Naive thymus-derived CD8-positive, alpha-beta T cell (primary cell): Measurements from ENCODE around the gene KBTBD13. TPM values are rescaled to one million over a fixed set of nuclear protein-coding genes. Genes with fewer than 3 reads are reported as not detected.
"Not testable (repeated sequence)": the region's sequence is repeated elsewhere in the genome, so short reads cannot be mapped to it uniquely, and the experiment has no call there.

ENCODE experiments used
- ATAC-seq, 2 donors: fragments of 150-1000 bp; cut with Tn5 transposase in 1 of 2; sonication (Bioruptor Pico), chemical (Tn5 transposase) in 1 of 2; 1 replicate in 1 of 2; 2 replicates in 1 of 2; pipeline ENCODE4 v1.10.0; 2021; ENCODE audit warnings: mild to moderate bottlenecking in 2 of 2, moderate library complexity in 2 of 2
- POLR2A ChIA-PET: fragments of 350-600 bp; sonication (Branson Sonifier 250); formaldehyde crosslinking; loops from one replicate; lab custom pipeline; 2021; ENCODE audit warnings: antibody characterized with exemption; lab: Charles Lee
- DNase-seq, 10 donors: peaks; one replicate each; pipeline versions ENCODE4 v3.0.0 to v3.0.0-alpha.2; 2020 to 2022
- H3K27ac Mint-ChIP-seq, 10 donors: one replicate each; pipeline ENCODE4 v1.8.0; 2020 to 2022; ENCODE audit warnings: mild to moderate bottlenecking in 10 of 10, mixed read lengths in 10 of 10, moderate library complexity in 4 of 10, inconsistent platforms in 1 of 10
- H3K27me3 Mint-ChIP-seq, 5 donors: one replicate each; pipeline ENCODE4 v1.8.0; 2021 to 2022; ENCODE audit warnings: mixed read lengths in 5 of 5
- H3K36me3 Mint-ChIP-seq, 3 donors: one replicate each; pipeline ENCODE4 v1.8.0; 2020 to 2022; ENCODE audit warnings: mixed read lengths in 3 of 3, mild to moderate bottlenecking in 2 of 3, inconsistent platforms in 1 of 3
- H3K4me1 Mint-ChIP-seq, 4 donors: one replicate each; pipeline ENCODE4 v1.8.0; 2021 to 2022; ENCODE audit warnings: mixed read lengths in 4 of 4
- H3K4me3 Mint-ChIP-seq, 10 donors: one replicate each; pipeline ENCODE4 v1.8.0; 2020 to 2022; ENCODE audit warnings: mild to moderate bottlenecking in 10 of 10, mixed read lengths in 10 of 10, moderate library complexity in 6 of 10, inconsistent platforms in 1 of 10
- H3K9me3 Mint-ChIP-seq, 9 donors: one replicate each; pipeline ENCODE4 v1.8.0; 2020 to 2022; ENCODE audit warnings: mixed read lengths in 9 of 9, mild to moderate bottlenecking in 3 of 9, inconsistent platforms in 1 of 9, moderate library complexity in 1 of 9
- polyA plus RNA-seq, 3 donors: library from polyadenylated mRNA; unstranded; fragments of 300-500 nt; fragmentation: Illumina TruSeq; gene quantifications; one replicate each; pipeline ENCODE4 v1.2.3, GENCODE V29; 2021
- total RNA-seq, 8 experiments: library from RNA in 2 of 8; stranded (reverse) in 2 of 8; gene quantifications; one replicate each; pipeline ENCODE4 v1.2.3 and lab custom pipeline; 2021 to 2026

The KBTBD13 gene
- total and polyA plus RNA-seq, 5 experiments from 2014 or later = not detected

DNA sequence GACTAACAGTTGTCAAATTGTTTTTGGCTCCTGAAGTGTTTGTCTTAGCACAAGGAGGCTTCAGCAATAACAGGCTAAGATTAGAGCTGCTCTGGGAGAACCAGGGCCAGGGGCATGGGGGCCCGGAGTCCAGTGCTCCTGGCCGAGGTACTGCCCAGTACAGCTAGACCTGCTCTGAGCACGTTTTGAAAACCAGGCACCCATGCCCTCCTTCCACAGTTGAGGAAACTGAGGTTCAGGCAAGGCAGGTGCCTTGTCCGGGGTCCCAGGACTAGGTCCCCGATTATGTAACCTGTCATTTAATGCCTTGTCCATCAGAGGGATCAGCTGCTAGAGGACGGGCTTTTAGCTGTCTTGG is 19.2 kb downstream of the KBTBD13 start:
- DNase-seq (no peak), ATAC-seq (no peak)
- no peak overlapping the region for H3K4me3 Mint-ChIP-seq
- no peaks in the 10 kb centered on the region for H3K9me3 Mint-ChIP-seq
- H3K36me3 Mint-ChIP-seq = peaks cover 6 to 36% (median 10%) of the 10 kb centered on the region in 3 donors
- POLR2A ChIA-PET = no interaction called here
- H3K27me3 Mint-ChIP-seq = no peaks in the 10 kb centered on the region
- peaks cover 0 to 2% (median 0%) of the 10 kb centered on the region in 4 donors for H3K4me1 Mint-ChIP-seq
- no peak overlapping the region for H3K27ac Mint-ChIP-seq

DNA sequence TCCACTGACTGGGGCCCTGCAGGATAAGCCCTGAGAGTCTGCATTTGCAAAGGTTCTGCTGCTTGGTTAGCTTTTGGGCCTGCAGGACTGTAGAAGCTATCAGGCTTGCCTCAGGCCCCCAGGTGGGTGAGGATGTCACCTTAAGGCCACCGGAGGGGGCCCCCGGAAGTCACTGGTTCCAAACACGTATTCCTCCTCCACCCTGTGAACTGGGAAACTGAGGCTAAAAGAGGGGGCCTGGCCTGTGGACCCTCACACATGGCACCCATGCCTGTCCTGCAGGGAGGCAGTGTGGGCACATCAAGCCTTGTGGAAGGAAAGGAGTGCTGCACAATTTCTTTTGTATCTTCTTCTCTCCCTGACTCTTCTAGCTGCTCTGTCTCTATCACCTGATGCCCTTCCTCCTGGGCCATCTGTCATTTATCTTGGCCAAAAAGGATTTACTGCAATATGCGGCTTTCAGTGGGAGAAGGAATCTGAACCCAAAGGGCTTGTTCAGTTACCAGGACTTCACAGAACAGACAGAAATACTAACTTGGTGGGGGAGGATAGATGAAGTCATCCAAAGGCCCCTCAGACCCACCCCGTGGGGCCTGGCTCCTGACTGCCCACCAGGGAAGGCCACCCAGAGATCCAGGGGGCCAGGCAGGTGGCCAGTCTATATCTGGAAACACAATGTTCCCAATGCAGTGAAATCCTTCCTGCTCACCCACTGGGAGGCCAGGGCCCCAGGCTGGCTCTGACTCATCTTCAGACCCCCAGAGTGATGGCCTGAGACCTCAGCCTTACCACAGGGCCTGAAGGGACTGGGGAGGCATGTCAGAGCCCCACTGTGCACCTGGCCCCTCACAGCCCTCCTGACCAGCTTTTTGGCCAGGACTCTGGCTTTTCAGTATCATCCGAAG is 20.2 kb downstream of the KBTBD13 start:
- POLR2A ChIA-PET = no interaction called here
- no peak overlapping the region for H3K4me3 Mint-ChIP-seq
- no peaks in the 10 kb centered on the region for H3K9me3 Mint-ChIP-seq
- H3K36me3 Mint-ChIP-seq = peaks cover 10 to 44% (median 11%) of the 10 kb centered on the region in 3 donors
- DNase-seq (no peak), ATAC-seq (no peak)
- peaks cover 3 to 6% (median 5%) of the 10 kb centered on the region in 4 donors for H3K4me1 Mint-ChIP-seq
- H3K27ac Mint-ChIP-seq = peak overlapping the region in 2 of 10 donors; percentile 41 to 48
- H3K27me3 Mint-ChIP-seq = no peaks in the 10 kb centered on the region

DNA sequence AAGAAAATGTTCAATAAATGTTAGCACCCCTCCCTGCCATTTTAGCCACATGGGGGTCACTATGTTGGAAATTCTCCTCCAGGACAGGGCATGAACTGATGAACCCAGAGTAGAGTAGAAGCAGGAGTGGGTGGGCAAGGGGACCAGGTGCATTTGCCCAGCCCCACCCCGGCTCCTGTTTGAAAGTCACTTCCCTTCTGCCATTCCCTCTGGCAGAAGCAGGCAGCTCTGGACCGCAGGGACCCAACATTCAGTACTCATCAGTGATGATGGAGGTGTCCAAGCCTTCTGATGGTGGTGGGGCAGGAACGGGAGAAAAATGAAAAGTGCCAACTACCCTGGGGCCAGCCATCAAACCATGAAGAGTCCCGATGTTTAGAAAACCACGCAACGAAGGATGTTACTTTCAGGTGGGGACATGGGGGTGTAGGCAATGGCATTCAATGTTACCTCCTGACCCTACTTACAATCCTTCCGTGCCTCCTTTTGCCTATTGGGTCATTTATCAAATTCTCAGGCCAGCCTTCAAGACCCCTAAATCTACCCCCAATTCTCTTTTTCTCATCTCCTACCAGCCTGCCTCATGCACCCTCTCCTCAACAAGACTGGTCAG is 21.2 kb downstream of the KBTBD13 start:
- Mint-ChIP-seq H3K4me1 (peaks cover 4 to 7% (median 6%) of the 10 kb centered on the region in 4 donors), H3K27me3 (no peaks in the 10 kb centered on the region), H3K4me3 (no peak overlapping the region), H3K9me3 (no peaks in the 10 kb centered on the region), H3K27ac (peak overlapping the region in 2 of 10 donors; percentile 6 to 22), H3K36me3 (peaks cover 10 to 46% (median 11%) of the 10 kb centered on the region in 3 donors)
- DNase-seq (no peak), ATAC-seq (no peak)
- POLR2A ChIA-PET = no interaction called here

DNA sequence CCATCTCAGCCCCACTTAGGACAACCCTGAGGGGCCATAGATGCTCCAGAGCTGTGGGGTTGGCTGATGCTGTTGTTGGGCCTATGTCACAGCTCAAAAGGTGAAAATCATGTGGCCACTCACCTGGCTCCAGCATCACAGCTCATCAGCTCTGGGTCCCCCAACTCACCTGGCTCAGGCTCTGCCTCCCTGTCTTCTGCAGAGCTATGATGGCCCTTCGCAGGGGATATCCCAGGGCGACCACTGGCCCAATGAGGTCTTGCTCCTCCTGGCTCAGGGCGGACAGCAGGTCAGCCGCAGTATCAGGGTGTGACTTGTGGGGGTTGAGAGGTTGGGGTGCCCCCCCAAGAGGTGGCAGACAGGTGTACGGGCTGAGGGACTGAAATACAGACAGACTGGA is 22.8 kb downstream of the KBTBD13 start:
- H3K27me3 Mint-ChIP-seq = no peaks in the 10 kb centered on the region
- no peak overlapping the region for H3K4me3 Mint-ChIP-seq
- peaks cover 10 to 55% (median 14%) of the 10 kb centered on the region in 3 donors for H3K36me3 Mint-ChIP-seq
- DNase-seq = no peak
- no peak for ATAC-seq
- POLR2A ChIA-PET = no interaction called here
- peaks cover 4 to 7% (median 5%) of the 10 kb centered on the region in 4 donors for H3K4me1 Mint-ChIP-seq
- H3K27ac Mint-ChIP-seq = no peak overlapping the region
- H3K9me3 Mint-ChIP-seq = no peaks in the 10 kb centered on the region

DNA sequence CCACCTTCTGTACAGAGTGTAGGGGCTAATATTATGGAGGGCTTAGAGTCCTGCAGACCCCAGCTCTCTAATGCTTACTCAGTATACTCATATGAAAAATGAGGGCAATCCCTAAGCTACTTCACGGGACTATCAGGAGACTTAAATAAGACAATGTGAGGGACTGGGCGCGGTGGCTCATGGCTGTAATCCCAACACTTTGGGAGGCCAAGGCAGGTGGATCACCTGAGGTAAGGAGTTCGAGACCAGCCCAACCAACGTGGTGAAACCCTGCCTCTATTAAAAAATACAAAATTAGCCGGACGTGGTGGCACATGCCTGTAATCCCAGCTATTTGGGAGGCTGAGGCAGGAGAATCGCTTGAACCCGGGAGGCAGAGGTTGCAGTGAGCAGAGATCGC is 23.3 kb downstream of the KBTBD13 start:
- DNase-seq, H3K9me3 Mint-ChIP-seq, H3K27ac Mint-ChIP-seq, H3K27me3 Mint-ChIP-seq, POLR2A ChIA-PET, H3K4me1 Mint-ChIP-seq, ATAC-seq, H3K4me3 Mint-ChIP-seq: not testable (repeated sequence)
- peaks cover 10 to 59% (median 14%) of the 10 kb centered on the region in 3 donors for H3K36me3 Mint-ChIP-seq

DNA sequence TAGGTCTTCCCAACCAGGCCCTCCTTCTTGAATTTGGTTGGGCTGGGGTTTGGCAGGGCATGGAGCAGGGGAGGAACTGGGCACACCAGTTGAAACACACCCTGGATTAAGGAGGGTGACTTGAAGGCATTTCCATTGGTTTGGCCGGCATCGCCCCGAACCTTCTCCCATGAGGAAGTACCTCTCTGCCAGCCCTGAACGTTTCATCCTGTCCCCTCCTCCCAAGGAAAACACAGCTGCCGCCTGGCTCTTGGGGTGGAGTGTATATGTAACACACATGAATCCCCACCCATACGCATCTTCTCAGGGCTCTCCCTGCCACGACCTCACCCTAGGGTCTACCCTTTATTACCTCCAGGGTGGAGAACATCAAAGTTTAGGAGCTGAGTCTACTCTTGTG is 23.9 kb downstream of the KBTBD13 start:
- Mint-ChIP-seq H3K27me3 (no peaks in the 10 kb centered on the region), H3K4me1 (peaks cover 4 to 7% (median 5%) of the 10 kb centered on the region in 4 donors), H3K36me3 (peaks cover 10 to 65% (median 14%) of the 10 kb centered on the region in 3 donors), H3K4me3 (no peak overlapping the region), H3K27ac (no peak overlapping the region), H3K9me3 (no peaks in the 10 kb centered on the region)
- no peak for DNase-seq
- POLR2A ChIA-PET = no interaction called here
- no peak for ATAC-seq

DNA sequence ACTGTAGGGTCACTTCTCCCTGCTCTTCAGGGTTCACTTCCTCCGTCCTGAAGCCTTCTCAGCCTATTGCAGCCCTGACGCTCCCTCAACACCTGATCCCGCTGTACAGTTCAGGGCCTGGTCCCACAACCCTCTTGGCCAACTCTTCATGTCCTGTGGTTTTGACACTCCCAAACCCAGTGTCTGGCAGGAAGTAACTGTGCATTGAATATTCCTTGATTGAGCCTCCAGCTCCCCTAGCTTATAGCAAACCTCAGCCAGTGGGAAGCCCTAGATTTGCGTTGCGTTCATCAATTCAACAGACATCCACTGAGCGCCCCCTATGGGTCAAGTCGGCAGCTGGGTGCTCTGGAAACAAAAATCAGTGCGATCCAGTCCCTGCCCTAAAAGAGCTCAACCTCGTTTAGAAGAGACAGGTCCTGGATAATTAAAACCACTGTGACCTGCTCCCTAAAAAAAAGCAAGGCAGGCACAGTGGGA is 24.9 kb downstream of the KBTBD13 start:
- Mint-ChIP-seq H3K4me1 (peaks cover 4 to 7% (median 5%) of the 10 kb centered on the region in 4 donors), H3K9me3 (no peaks in the 10 kb centered on the region), H3K27me3 (no peaks in the 10 kb centered on the region), H3K27ac (peak overlapping the region in 4 of 10 donors; percentile 17 to 69 (median 37)), H3K4me3 (no peak overlapping the region), H3K36me3 (peaks cover 10 to 74% (median 14%) of the 10 kb centered on the region in 3 donors)
- DNase-seq (peak in 9 of 10 donors; percentile 6 to 41 (median 25)), ATAC-seq (no peak)
- POLR2A ChIA-PET = no interaction called here

DNA sequence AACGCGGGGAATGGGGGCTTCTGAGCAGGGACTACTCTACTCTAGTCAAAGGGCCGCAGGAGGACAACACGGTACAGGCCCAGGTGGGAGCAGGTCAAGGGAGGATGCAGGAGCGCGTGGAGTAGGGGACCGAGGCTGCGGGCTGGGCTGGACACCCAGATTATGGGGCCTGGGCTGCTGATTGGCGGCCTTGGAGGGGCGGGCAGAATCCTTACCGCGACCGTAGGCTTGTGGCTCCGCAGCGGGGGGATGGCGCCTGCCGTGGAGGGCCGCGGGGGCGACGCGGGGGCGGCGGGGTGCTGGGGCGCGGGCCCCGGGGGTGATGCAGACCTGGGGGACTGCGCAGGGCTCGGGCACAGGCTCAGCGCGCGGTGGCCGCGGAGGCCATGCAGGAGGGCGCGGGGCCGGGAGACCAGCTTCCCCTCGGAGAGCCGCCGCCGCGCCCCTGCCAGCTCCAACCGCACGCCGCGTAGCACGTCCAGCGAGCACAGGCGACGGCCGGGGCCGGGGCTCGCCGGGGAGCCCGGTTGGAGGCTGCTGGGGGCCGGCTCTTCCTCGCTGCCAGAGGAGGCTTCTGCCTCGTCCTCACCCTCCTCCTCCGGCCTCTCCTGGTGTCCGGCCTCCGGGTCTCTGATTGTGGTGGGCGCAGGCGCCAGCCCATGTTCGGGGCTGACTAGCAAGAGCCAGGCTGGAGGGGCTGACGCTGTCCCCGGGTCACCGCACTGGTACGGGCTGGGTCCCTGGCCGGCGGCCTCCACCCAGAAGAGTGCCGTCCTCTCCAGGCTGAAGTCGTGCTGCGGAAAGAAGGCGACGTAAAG is 25.6 kb downstream of the KBTBD13 start:
- POLR2A ChIA-PET = no interaction called here
- no peaks in the 10 kb centered on the region for H3K9me3 Mint-ChIP-seq
- ATAC-seq = no peak
- H3K36me3 Mint-ChIP-seq = peaks cover 10 to 71% (median 14%) of the 10 kb centered on the region in 3 donors
- H3K27me3 Mint-ChIP-seq = no peaks in the 10 kb centered on the region
- no peak overlapping the region for H3K4me3 Mint-ChIP-seq
- peaks cover 4 to 7% (median 5%) of the 10 kb centered on the region in 4 donors for H3K4me1 Mint-ChIP-seq
- H3K27ac Mint-ChIP-seq = peak overlapping the region in 3 of 10 donors; percentile 19 to 69 (median 55)
- DNase-seq = no peak

DNA sequence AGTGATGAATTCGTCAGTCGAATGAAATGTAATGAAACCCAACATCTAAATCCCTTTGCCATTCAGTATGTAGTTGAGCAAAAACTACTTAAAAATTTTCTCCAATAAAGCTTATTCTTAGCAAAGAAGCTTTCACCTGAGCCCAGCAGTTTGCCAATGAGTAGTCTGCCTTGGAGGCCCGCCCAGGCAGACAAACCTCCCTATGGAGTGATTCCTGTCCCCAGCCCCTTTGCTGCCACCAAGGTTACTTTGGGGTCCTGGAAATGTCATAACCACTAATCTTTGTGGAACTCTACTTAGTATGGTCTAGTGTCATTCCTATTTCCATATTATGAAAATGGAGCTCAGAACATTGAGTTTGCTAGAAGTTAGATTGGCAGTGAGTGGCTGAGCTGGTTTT is 26.4 kb downstream of the KBTBD13 start:
- Mint-ChIP-seq H3K4me3 (no peak overlapping the region), H3K27ac (no peak overlapping the region), H3K36me3 (peaks cover 10 to 70% (median 14%) of the 10 kb centered on the region in 3 donors), H3K9me3 (no peaks in the 10 kb centered on the region), H3K4me1 (peaks cover 4 to 7% (median 5%) of the 10 kb centered on the region in 4 donors), H3K27me3 (no peaks in the 10 kb centered on the region)
- POLR2A ChIA-PET = no interaction called here
- DNase-seq (no peak), ATAC-seq (no peak)

DNA sequence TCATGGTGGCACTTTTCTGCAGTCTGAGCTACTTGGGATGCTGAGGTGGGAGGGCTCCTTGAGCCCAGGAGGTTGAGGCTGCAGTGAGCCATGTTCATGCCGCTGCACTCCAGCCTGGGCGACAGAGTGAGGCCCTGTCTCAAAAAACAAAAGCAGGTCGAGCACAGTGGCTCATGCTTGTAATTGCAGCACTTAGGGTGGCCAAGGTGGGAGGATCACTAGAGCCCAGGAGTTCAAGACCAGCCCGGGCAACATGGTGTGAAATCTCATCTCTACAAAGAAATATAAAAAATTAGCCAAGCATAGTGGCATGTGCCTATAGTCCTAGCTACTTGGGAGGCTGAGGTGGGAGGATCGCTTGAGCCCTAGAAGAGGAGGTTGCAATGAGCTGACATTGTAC is 28.5 kb downstream of the KBTBD13 start:
- H3K36me3 Mint-ChIP-seq = peaks cover 0 to 63% (median 10%) of the 10 kb centered on the region in 3 donors

DNA sequence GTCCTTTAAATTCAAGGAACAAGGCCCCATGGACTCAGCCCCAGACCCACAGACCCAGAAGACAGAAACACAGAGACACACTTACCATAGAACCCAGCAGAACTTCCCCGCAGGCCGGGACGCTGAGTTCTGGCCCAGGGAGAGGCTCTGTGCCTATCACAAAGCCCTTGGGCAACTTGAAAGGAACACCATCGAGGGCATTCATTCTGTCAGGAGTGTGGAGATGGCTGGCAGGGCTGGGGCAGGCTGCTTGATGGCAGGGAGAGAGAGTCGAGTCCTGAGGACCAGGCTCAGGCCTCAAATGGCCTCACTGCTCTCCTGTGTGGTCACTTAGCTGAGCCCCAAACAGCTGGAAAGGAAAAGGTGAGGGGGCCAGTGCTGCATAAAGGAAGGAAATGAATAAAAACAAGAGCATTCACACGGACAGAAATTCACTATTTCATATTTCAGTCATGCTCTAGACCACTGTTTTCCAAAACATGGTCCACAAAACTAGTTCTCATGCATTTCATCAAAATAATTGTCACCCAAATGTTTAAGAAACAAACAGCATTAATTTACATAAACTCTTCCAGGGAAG is 29.6 kb downstream of the KBTBD13 start:
- Mint-ChIP-seq H3K36me3 (peaks cover 0 to 62% (median 10%) of the 10 kb centered on the region in 3 donors), H3K4me3 (no peak overlapping the region), H3K4me1 (peaks cover 4 to 8% (median 6%) of the 10 kb centered on the region in 4 donors), H3K27ac (peak overlapping the region in 2 of 10 donors; percentile 65 to 87), H3K27me3 (no peaks in the 10 kb centered on the region), H3K9me3 (no peaks in the 10 kb centered on the region)
- POLR2A ChIA-PET = interaction anchor here (0.7 kb wide), 1 partner anchor 12 kb away, joined by 4 read pairs; no protein-coding TSS in a partner anchor
- DNase-seq (no peak), ATAC-seq (no peak)

More for the DNA sequence above, 28.5 kb downstream of the KBTBD13 start:
- no peaks in the 10 kb centered on the region for H3K27me3 Mint-ChIP-seq
- no peaks in the 10 kb centered on the region for H3K9me3 Mint-ChIP-seq
- H3K4me3 Mint-ChIP-seq = no peak overlapping the region
- no peak for DNase-seq
- peaks cover 4 to 7% (median 6%) of the 10 kb centered on the region in 4 donors for H3K4me1 Mint-ChIP-seq
- POLR2A ChIA-PET = interaction anchor here (0.7 kb wide), 1 partner anchor 739 kb away, joined by 5 read pairs; no protein-coding TSS in a partner anchor
- H3K27ac Mint-ChIP-seq = no peak overlapping the region
- no peak for ATAC-seq
